H9 (cell line): ENCODE results near the gene BRAF. TPM values are rescaled to one million over a fixed set of nuclear protein-coding genes. Genes with fewer than 3 reads are reported as not detected.

Experiments
- DNase-seq: peaks from one replicate; pipeline ENCODE4 v3.0.0-alpha.2; 2017
- H2AFZ ChIP-seq: one replicate; pipeline ENCODE4 v1.6.1; 2013; ENCODE audit warnings: mild to moderate bottlenecking, low read length, control low read depth, moderate library complexity
- H2AK5ac ChIP-seq: 2 replicates; pipeline ENCODE4 v1.6.1; 2013; ENCODE audit warnings: low read length, control low read depth, mixed read lengths; ENCODE audit not compliant: insufficient read length
- H2BK120ac ChIP-seq: one replicate; pipeline ENCODE4 v1.6.1; 2013; ENCODE audit warnings: low read depth, mild to moderate bottlenecking, low read length, control low read depth, inconsistent platforms; ENCODE audit not compliant: poor library complexity, severe bottlenecking
- H2BK12ac ChIP-seq: 2 replicates; pipeline ENCODE4 v1.6.1; 2013; ENCODE audit warnings: low read length, control low read depth, mixed read lengths, low read depth; ENCODE audit not compliant: insufficient read length
- H2BK15ac ChIP-seq: 2 replicates; pipeline ENCODE4 v1.6.1; 2013; ENCODE audit warnings: low read depth, low read length, control low read depth
- H2BK20ac ChIP-seq: one replicate; pipeline ENCODE4 v1.6.1; 2013; ENCODE audit warnings: low read depth, mild to moderate bottlenecking, low read length, control low read depth, inconsistent platforms; ENCODE audit not compliant: poor library complexity, severe bottlenecking
- H2BK5ac ChIP-seq: 2 replicates; pipeline ENCODE4 v1.6.1; 2013; ENCODE audit warnings: low read length, control low read depth, mixed read lengths; ENCODE audit not compliant: insufficient read length
- H3K14ac ChIP-seq: 2 replicates; pipeline ENCODE4 v1.6.1; 2013; ENCODE audit warnings: low read length, control low read depth; ENCODE audit not compliant: insufficient read depth
- H3K18ac ChIP-seq: 2 replicates; pipeline ENCODE4 v1.6.1; 2013; ENCODE audit warnings: low read depth, mild to moderate bottlenecking, mixed read lengths, low read length, control low read depth; ENCODE audit not compliant: insufficient read length
- H3K23ac ChIP-seq: 2 replicates; pipeline ENCODE4 v1.6.1; 2013; ENCODE audit warnings: low read length, control low read depth, mixed read lengths, low read depth; ENCODE audit not compliant: insufficient read length
- H3K23me2 ChIP-seq: 2 replicates; pipeline ENCODE4 v1.6.1; 2013; ENCODE audit warnings: low read depth, mild to moderate bottlenecking, mixed read lengths, low read length, control low read depth; ENCODE audit not compliant: insufficient read length, poor library complexity, severe bottlenecking
- H3K27ac ChIP-seq: 2 replicates; pipeline ENCODE4 v1.5.1; 2013; ENCODE audit warnings: low read length, control low read depth, mixed read lengths, low read depth; ENCODE audit not compliant: insufficient read length
- H3K27me3 ChIP-seq: 2 replicates; pipeline ENCODE4 v1.6.1; 2013; ENCODE audit warnings: low read length, control low read depth, inconsistent platforms; ENCODE audit not compliant: insufficient read depth
- H3K4ac ChIP-seq: 2 replicates; pipeline ENCODE4 v1.6.1; 2013; ENCODE audit warnings: low read depth, mild to moderate bottlenecking, control low read depth, inconsistent platforms, low read length, moderate library complexity
- H3K4me1 ChIP-seq: 2 replicates; pipeline ENCODE4 v1.6.1; 2013; ENCODE audit warnings: low read length, control low read depth, inconsistent platforms; ENCODE audit not compliant: insufficient read depth
- H3K4me2 ChIP-seq: 2 replicates; pipeline ENCODE4 v1.6.1; 2013; ENCODE audit warnings: low read length, control low read depth, mixed read lengths; ENCODE audit not compliant: insufficient read length, insufficient read depth
- H3K56ac ChIP-seq: 2 replicates; pipeline ENCODE4 v1.6.1; 2013; ENCODE audit warnings: low read depth, mild to moderate bottlenecking, mixed read lengths, low read length, control low read depth; ENCODE audit not compliant: insufficient read length
- H3K79me1 ChIP-seq: 2 replicates; pipeline ENCODE4 v1.6.1; 2013; ENCODE audit warnings: low read depth, mild to moderate bottlenecking, moderate library complexity, low read length, control low read depth, inconsistent platforms; ENCODE audit not compliant: insufficient read depth, poor library complexity, severe bottlenecking
- H3K79me2 ChIP-seq: 2 replicates; pipeline ENCODE4 v1.6.1; 2013; ENCODE audit warnings: low read length, control low read depth, inconsistent platforms; ENCODE audit not compliant: insufficient read depth
- H3K9ac ChIP-seq: 2 replicates; pipeline ENCODE4 v1.6.1; 2013; ENCODE audit warnings: low read length, control low read depth, mixed read lengths; ENCODE audit not compliant: insufficient read length; ENCODE audit errors: extremely low read depth
- H3K9me3 ChIP-seq: one replicate; pipeline ENCODE4 v1.6.1; 2013; ENCODE audit warnings: low read depth, low read length, inconsistent platforms; ENCODE audit not compliant: control insufficient read depth
- H3T11ph ChIP-seq: one replicate; pipeline ENCODE4 v1.6.1; 2013; ENCODE audit warnings: mild to moderate bottlenecking, low read length, control low read depth, inconsistent platforms
- H4K20me1 ChIP-seq: one replicate; pipeline ENCODE4 v1.6.1; 2013; ENCODE audit not compliant: control insufficient read depth, insufficient read length, insufficient read depth
- H4K5ac ChIP-seq: 2 replicates; pipeline ENCODE4 v1.6.1; 2013; ENCODE audit warnings: low read depth, mild to moderate bottlenecking, mixed read lengths, low read length, control low read depth; ENCODE audit not compliant: insufficient read length
- H4K8ac ChIP-seq: replicated peaks from 2 replicates; pipeline ENCODE4 v1.6.1; 2013; ENCODE audit warnings: low read length, control low read depth, mixed read lengths, low read depth; ENCODE audit not compliant: insufficient read length
- H4K91ac ChIP-seq: 2 replicates; pipeline ENCODE4 v1.6.1; 2013; ENCODE audit warnings: low read depth, mild to moderate bottlenecking, moderate library complexity, mixed read lengths, low read length, control low read depth; ENCODE audit not compliant: insufficient read length
- H3K27ac Mint-ChIP-seq, 3 experiments: 2 replicates in 2 of 3; 3 replicates in 1 of 3; pipeline ENCODE4 v1.8.0; 2020 to 2021; ENCODE audit warnings: mixed read lengths in 3 of 3, mild to moderate bottlenecking in 1 of 3, moderate library complexity in 1 of 3
- H3K27me3 Mint-ChIP-seq: 2 replicates; pipeline ENCODE4 v1.8.0; 2021; ENCODE audit warnings: low read depth, mild to moderate bottlenecking, moderate library complexity, mixed read lengths
- H3K36me3 Mint-ChIP-seq, 3 experiments: 2 replicates in 2 of 3; 3 replicates in 1 of 3; pipeline ENCODE4 v1.8.0; 2020 to 2021; ENCODE audit warnings: low read depth in 3 of 3, mixed read lengths in 3 of 3; ENCODE audit not compliant: insufficient read depth in 1 of 3
- H3K4me1 Mint-ChIP-seq, 2 experiments: 2 replicates each; pipeline ENCODE4 v1.8.0; 2020; ENCODE audit warnings: mixed read lengths in 2 of 2
- H3K4me3 Mint-ChIP-seq, 2 experiments: 2 replicates in 1 of 2; 3 replicates in 1 of 2; pipeline ENCODE4 v1.8.0; 2020 to 2021; ENCODE audit warnings: mild to moderate bottlenecking in 2 of 2, mixed read lengths in 2 of 2, moderate library complexity in 1 of 2
- H3K9me3 Mint-ChIP-seq, 2 experiments: 2 replicates in 1 of 2; 3 replicates in 1 of 2; pipeline ENCODE4 v1.8.0; 2020; ENCODE audit warnings: mild to moderate bottlenecking in 2 of 2, mixed read lengths in 2 of 2, moderate library complexity in 1 of 2
- CTCF ChIP-seq: fragments of 200-600 bp; sonication (generic); conservative IDR thresholded peaks from 3 replicates; pipeline ENCODE4 v1.8.0; 2021; ENCODE audit warnings: antibody characterized with exemption, mild to moderate bottlenecking
- WGBS: extraction: QIAGEN DNeasy Blood & Tissue Kit; methylation state at CpG from one replicate; pipeline ENCODE4 v1.1.7; 2013; ENCODE audit warnings: missing lambda C conversion rate, low lambda C conversion rate, mixed read lengths; ENCODE audit not compliant: insufficient read length; ENCODE audit errors: extremely low coverage; 5-methylcytosine and 5-hydroxymethylcytosine counted together
- total RNA-seq: library from RNA; stranded (reverse); gene quantifications from 2 replicates; pipeline ENCODE4 v1.2.1, GENCODE V29; 2021

BRAF gene
- total RNA-seq, 1 experiment from 2014 or later: 32.9 TPM

DNA sequence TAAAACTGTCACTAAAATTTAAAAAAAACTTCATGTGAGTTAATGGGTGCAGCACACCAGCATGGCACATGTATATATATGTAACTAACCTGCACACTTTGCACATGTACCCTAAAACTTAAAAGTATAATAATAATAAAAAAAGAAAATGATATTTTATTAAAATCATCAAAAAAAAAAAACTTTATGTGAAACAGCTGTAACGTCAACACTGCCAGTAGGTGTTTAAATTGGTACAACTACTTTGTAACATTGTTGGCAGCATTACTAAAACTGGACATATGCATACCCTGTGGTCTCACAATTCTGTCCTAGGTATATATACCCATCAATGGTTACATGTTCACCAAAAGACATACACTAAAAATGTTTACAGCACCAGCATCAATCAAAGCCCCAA is 146.2 kb downstream of the BRAF start:
- Histone ChIP-seq H3K4ac (no peak overlapping the region), H2BK5ac (no peak overlapping the region), H2BK20ac (no peak overlapping the region), H3K56ac (no peak overlapping the region), H3K9ac (no peak overlapping the region), H2AK5ac (no peak overlapping the region), H3K4me2 (no peak overlapping the region), H3K18ac (no peak overlapping the region), H4K20me1 (no peaks in the 10 kb centered on the region), H2BK120ac (no peak overlapping the region), H4K91ac (no peak overlapping the region), H3K14ac (no peak overlapping the region), H2BK12ac (no peak overlapping the region), H3K27me3 (no peaks in the 10 kb centered on the region), H2BK15ac (no peak overlapping the region), H3K4me1 (no peaks in the 10 kb centered on the region), H3K79me1 (no peaks in the 10 kb centered on the region), H3K23me2 (no peaks in the 10 kb centered on the region), H3K9me3 (no peaks in the 10 kb centered on the region), H3K27ac (no peak overlapping the region), H4K5ac (no peak overlapping the region), H3K23ac (no peak overlapping the region), H3T11ph (no peak overlapping the region), H4K8ac (no peak overlapping the region), H2AFZ (no peak overlapping the region), H3K79me2 (no peaks in the 10 kb centered on the region)
- Mint-ChIP-seq H3K4me1 (no peaks in the 10 kb centered on the region), H3K27me3 (no peaks in the 10 kb centered on the region), H3K4me3 (no peak overlapping the region), H3K36me3 (peaks cover 3 to 25% (median 21%) of the 10 kb centered on the region in 3 experiments; a peak in 6 of 7 replicates), H3K9me3 (no peaks in the 10 kb centered on the region), H3K27ac (no peak overlapping the region)
- TF ChIP-seq CTCF: no peak
- WGBS: no CpG with 5 or more reads among the region's 1 CpG
- no peak for DNase-seq
